Activated CD8-positive, alpha-beta memory T cell treated with anti-CD3 and anti-CD28 coated beads for 24 hours (primary cell): ENCODE results near the gene NOVA2.
A peak's percentile ranks its signal among the peaks of the same experiment; 100 is the strongest.

Experiments used
- DNase-seq: peaks from one replicate; pipeline ENCODE4 v3.0.0-alpha.2; 2020

NOVA2 gene

DNA sequence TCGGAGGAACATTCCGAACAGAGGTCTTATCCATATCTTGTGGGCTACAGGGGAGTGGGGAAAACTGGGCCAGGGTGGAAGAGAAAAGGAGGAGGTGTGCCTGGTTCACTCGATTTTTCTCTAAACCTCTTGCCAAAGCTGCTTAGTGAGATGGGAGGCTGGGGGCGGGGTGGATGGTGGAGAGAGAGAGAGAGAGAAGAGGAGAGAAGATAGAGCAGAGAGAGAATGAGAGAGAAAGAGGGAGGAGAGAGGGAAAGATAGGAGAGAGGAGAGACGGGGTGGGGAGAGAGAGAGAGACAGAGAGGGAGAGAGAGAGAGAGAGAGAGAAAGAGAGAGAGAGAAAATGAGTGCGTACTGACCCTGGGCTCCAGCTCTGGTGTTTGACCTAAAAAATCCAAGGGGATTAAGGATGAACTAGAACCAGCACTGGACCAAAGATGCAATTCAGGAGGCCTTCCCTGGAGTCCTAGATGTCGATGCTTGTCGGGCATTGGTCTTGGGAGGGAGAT, 14.1 kb downstream of the NOVA2 start:
- DNase-seq, result no peak

GRCh38 chr19:45958769-45959516, 14.7 kb downstream of the NOVA2 start:
- DNase-seq, result no peak

- DNase-seq, result no peak
Measured at GRCh38 chr19:45958320-45958719, 15.3 kb downstream of the NOVA2 start.

DNA sequence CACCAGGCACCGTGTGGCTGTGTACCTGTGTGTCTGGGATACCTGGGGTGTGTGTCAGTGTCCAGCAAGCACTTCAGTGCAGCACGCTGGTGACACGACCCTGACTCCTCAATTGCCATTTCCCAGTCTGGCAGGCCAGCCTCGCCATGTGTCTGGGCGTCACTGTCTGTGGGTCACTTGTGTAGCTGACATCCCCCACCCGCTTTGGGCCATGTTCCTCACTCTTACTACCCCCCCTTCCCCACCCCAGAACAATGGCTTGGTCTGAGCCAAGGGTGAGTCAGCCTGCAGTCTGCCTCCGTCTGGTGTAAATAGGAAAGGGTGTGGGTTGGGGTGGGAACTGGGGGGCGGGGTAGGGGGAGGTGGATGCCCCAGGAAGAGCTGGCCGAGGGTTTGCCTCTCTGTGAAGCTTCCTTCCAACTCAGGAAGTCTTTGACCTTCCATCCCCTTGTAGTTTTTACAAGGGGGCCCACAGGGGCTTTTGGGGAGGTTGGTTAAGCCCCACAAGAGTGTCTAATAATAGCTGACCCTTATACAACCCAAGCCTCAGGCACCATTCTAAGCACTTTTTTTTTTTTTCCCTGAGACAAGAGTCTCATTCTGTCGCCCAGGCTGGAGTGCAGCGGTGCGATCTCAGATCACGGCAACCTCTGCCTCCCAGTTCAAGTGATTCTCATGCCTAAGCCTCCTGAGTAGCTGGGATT, 17.6 kb downstream of the NOVA2 start:
- no peak for DNase-seq

DNA sequence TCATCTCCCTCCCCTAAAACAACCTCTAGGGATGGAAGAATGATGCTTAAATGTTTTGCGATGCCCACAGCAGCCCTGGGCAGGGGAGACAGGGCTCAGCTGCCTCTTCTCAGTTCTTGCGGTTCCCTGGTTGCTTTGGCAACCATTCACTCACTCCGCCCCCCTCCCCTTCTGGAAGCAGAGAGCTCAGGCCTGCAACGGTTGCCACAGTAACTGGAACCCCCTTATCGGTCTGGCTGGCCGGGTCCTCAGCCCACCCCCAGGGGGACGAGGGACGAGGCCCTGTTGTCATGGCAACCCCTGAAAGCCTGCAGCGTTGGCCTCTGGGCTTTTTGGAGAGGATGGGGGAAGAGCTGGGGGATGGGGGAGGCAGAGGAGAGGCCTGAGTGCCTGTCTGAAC, 19.5 kb downstream of the NOVA2 start:
- DNase-seq, result no peak

DNA sequence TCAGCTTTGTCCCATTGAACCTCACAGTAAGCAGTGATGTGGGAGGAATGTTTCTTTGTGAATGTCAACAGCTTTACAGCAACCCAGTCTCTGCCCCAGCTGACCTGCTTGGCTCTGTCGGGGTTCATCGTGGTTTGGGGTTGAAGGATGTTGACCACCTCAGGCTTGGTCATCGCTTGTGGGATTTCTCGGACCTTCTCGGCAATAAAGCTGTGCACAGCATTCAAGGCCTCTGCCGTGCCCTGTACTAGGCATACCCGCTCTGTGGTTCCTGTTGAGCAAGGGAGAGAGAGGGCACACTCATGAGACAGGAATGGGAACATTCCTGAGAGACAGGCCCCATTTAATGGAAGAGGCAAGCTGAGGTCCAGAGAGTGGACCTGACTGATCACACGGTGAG, 20.0 kb downstream of the NOVA2 start:
- DNase-seq, result no peak

DNA sequence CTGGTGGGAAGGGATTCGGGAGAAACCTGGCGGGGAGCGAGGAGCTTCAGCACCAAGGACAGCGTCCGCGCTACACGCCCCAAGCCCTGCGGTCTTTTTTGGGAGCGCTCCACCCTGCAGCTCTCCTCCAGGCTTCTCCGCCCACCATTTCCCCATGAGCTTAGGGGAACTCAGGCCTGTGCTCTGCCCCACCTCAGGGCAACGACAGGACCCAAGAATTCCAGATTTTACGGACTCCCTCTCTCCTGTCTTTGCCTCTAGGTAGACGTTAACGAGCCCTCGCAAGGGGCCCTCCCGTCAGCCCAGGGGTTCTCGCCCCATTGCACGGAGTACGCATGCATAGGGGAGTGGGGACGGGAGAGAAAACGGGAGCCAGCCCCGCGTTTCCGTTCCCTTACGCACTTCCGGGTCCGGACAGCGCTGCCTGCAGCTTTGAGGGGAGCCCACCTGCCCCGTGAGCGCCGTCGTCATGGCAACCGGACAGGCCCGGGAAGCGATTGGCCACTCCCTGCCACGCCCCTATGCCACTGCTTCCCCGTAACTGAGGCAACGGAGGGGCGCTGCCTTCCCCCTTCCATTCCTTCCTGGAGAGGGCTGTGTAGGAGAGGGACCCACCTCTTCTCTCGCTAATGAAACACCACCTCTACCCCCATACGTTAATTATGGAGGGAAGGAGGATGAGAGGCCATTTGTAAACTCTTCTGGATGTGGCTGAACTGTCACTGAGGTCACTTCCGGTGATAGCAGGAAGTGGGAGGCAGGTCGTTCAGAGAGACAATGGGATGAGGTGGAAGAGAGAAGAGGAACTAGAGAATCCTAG, 20.8 kb downstream of the NOVA2 start:
- DNase-seq, result peak; percentile 75

- DNase-seq, result no peak
Measured at GRCh38 chr19:45952341-45952685, 21.4 kb downstream of the NOVA2 start.

DNA sequence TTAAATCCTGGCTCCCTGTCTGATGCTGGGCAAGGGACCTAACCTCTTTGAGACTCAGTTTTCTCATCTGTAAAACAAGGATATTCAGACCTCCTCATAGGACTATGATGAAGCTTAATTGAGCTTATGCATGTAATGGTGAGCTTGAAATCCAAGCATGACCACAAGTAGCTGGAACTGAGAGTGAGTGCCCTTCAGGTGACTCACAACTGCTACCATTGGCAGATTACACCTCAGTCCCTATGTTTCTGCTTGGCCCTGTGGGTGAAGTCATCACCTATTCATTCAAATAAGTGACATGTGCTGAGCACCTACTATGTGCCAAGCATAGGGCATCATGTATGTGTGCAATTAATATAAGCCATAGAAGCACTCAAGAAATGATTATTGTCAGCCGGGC, 25.7 kb downstream of the NOVA2 start:
- DNase-seq, result no peak

GRCh38 chr19:45940515-45940805, 33.2 kb downstream of the NOVA2 start:
- no peak for DNase-seq

- DNase-seq, result no peak
Measured at GRCh38 chr19:45939792-45940514, 33.7 kb downstream of the NOVA2 start.

- DNase-seq, result no peak
Measured at GRCh38 chr19:45938733-45939319, 34.8 kb downstream of the NOVA2 start.

DNA sequence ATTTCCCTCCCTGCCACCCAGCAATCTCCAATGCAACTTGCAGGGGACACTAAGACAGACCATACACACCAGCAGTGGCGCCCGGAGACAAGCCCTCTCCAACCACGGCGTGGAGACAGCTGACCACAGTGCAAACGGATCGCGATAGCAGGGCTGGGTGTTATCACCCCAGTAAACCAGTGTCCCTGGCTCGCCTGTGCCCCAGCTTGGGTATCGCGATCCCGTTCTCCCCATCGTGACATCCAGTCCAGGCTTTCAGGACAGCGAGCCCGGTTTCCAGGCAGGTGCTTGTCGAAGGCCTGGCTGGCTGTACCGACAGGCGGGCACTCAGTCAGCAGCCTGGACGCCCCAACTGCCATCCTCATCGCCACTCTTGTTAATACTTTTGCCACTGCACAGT, 38.4 kb downstream of the NOVA2 start:
- no peak for DNase-seq

- DNase-seq, result no peak
Measured at GRCh38 chr19:45934551-45935230, 39.0 kb downstream of the NOVA2 start.

DNA sequence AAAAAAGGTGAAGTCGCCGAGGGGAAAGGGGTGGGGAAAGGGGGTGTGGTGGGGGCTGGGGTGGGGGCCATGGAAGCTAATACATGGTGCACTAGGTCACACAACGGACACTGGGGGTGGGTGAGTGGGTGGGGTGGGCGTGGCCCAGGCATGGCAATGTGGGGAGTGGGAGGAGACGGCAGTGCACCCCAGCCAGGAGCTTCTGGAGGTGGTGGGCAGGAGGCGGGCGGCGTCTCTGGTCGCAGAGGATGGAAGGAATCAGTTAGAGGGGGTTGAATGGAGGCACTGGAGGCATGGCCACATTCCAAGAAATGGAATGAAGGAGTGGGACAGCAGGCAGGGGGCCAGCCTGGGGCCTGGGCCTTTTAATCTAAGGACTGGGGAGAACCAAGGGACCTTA, 39.9 kb downstream of the NOVA2 start:
- DNase-seq, result no peak

DNA sequence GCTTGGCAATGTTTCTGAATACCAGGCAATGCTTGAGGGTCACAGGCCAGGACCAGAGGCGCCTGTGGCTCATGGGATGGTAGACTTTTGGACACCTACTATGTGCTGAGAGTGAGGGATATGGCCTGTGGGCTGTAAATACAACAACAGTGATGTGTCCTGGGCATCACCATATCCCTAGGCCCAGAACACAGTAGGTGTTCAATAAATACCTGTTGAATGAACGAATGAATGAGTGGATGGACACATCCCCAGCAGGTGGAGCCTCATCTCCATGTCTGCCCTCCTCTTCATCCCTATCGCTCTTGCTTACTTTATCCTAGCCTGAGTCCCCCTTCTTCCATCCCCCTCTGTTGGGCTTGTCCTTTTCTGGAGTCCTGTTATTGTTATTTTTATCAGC, 42.6 kb downstream of the NOVA2 start:
- DNase-seq, result no peak

DNA sequence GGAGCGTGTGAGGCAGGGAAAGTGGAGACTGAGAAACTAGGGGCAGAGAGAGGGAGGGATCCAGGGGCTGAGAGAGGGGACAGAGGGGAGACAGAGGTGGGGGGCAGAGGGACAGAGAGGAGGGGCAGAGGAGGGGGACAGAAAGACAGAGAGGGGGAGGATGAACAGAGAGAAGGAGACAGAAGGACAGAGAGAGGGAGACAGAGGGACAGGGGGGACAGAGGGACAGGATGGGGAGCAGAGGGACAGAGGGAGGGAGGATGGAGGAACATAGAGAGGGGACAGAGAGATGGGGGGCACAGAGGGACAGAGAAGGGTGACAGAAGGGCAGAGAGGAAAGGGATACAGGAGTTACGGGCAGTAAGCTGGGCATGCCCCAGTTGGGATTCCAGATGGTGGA, 44.4 kb downstream of the NOVA2 start:
- DNase-seq, result no peak

DNA sequence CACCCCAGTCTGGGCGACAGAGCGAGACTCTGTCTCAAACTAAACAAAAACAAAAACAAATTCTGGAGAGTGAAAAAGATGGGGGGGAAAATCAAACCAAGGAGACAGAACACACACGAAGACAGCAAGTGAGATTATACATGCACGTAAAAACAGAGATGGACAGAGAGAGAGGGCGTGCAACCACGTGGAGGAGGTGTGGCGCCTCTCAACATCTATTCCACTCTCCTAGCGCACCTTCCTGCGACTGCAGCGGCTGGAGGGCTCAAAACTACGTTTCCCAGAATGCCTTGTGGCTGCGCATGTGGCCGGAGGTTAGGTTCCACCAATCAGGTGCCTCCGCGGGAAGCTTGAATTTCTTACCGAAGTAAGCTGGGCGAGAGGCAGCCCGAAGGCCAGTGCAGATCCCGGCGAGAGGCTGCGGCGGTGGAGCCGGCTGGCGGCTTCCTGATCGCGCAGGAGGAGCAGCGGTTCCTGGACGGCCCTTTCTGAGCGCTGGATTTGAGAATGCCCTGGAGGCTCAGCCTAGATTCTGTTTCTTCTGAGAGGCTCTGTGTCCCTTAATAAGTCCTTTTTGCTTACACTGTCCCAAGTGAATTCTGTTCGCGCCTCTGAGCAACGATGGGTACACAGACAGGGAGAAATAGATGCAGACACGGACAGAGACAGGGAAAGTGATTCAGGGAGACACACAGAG, 46.0 kb downstream of the NOVA2 start:
- DNase-seq, result peak; percentile 89

- DNase-seq, result no peak
Measured at GRCh38 chr19:45924891-45925447, 48.7 kb downstream of the NOVA2 start.

DNA sequence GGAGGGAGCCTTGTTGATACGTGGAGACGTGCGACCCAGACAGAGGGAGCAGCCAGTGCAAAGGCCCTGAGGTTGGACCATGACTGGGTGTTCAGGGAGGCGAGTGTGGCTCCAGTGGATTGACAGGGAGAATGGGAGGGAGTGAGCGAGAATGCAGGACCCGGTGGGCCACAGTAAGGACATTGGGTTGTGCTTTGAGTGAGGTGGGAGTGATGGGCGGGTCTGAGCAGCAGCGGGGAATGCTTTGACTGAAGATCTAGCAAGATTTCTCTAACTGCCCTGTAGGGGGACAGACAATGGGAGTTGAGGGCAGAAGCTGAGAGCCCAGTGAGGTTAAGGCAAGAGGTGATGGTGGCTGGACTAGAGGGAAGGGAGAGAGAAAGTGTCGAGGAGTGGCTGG, 51.4 kb downstream of the NOVA2 start:
- DNase-seq, result no peak

GRCh38 chr19:45920458-45920857, 53.2 kb downstream of the NOVA2 start:
- DNase-seq, result no peak
